ENCODE results near the gene FIBCD1.

FIBCD1 gene

GRCh38 chr9:130882696-130883225, 56.3 kb downstream of the FIBCD1 start:
- DNase-seq (ENCODE audit: low spot score): no peak

DNA sequence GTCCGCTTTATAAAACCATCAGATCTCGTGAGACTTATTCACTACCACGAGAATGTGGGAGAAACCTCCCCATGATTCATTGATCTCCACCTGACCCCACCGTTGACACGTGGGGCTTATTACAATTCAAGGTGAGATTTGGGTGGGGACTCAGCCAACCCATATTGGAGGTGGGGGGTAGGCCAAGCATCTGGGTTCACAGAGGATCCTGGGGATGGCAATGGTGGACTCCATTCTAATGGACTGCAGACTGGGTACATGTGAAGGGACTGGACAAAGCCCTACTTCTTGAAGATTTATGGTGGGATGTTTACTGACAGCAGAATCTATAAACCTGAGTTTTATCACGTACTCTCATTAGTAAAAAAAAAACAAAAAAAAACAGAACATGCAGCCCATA, 57.5 kb downstream of the FIBCD1 start:
- DNase-seq (ENCODE audit: low spot score): no peak

DNA sequence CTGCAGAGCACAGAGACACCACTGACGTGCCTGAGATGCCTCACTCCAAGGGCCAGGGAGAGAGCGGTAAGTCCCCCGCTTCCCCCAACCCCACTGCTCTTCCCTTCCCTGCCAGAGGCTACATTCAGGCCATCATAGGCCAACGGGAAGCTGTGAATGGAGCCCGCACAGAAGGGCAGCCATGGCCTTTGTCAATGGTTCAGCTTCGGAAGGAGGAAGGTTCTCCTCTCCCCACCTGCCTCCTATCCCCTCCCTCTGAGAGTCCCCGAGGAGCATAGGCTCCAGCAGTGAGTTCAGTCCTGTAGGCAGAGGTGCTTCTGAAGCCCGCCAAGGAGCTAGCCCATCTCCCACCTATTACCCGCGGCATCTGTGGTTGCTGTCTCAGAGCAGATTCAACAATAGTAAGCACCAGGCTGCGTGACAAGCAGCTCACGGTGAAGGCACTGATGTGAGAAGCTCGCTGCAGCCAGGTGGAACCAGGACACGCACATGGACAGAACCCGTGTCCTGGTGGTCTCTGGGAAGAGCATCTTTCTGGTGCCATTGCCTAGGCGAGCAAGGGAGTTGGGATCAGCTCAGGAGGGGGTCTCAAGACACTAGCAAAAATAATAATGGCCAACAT, 58.3 kb downstream of the FIBCD1 start:
- no peak for DNase-seq (ENCODE audit: low spot score)

GRCh38 chr9:130879863-130880411, 59.1 kb downstream of the FIBCD1 start:
- DNase-seq (ENCODE audit: low spot score): no peak

- DNase-seq (ENCODE audit: low spot score): no peak
These were observed 60.8 kb downstream of the FIBCD1 start for GRCh38 chr9:130878295-130878694.

- DNase-seq (ENCODE audit: low spot score): no peak
These were observed 61.7 kb downstream of the FIBCD1 start for GRCh38 chr9:130877300-130877699.

GRCh38 chr9:130874783-130875182, 64.3 kb downstream of the FIBCD1 start:
- no peak for DNase-seq (ENCODE audit: low spot score)

DNA sequence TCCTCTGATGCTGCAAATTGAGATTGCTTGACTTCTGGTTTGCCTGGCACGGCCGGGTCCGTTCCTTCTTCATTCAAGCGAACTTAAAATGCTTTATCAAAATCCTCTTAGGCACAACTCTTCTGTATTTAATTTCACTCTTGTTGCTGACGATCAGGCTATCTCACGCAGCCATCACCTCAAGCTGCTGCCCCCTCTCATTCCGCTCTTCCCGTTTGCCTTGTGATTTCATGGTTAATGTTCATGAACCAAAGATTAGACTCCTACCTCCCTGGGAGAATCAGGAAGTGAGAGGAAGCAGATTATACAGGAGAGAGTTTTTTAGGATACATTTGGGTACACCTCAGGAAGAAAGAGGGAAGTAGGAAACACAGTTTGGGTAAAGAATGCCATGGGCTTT, 65.1 kb downstream of the FIBCD1 start:
- DNase-seq (ENCODE audit: low spot score): no peak

- DNase-seq (ENCODE audit: low spot score): no peak
These were observed 66.0 kb downstream of the FIBCD1 start for GRCh38 chr9:130872912-130873503.

DNA sequence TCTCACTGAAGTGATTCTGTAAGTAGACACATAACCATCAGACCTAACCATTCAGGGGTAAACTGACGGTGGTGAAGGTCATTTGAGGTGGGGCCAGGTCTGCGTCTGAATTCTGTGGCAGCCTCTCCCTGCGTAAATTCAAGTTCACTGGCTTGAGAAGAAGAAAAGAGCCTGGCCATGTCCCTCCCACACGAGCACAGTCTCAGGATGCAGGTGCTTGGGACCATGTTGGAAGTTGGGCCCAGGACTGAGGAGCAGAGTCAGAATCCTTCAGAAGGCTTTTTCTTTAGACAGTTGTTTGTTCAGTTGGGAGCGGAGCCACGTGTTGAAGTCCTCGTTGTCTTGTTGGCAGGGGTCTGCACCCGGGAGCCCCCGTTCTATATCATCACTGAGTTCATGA, 66.5 kb downstream of the FIBCD1 start:
- no peak for DNase-seq (ENCODE audit: low spot score)

DNA sequence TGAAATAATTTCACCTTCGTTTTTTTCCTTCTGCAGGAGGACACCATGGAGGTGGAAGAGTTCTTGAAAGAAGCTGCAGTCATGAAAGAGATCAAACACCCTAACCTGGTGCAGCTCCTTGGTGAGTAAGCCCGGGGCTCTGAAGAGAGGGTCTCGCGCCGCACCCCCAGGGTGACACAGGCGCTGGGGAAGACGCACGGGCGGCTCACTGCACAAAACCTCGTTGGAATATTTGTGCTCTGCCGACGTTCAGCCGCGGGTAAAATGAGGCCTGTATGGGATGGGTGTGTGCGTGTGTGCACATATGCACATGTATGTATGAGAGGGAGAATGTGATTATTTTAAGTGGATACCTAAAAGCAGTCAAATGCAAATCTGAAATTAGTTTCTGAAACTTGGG, 67.0 kb downstream of the FIBCD1 start:
- no peak for DNase-seq (ENCODE audit: low spot score)

DNA sequence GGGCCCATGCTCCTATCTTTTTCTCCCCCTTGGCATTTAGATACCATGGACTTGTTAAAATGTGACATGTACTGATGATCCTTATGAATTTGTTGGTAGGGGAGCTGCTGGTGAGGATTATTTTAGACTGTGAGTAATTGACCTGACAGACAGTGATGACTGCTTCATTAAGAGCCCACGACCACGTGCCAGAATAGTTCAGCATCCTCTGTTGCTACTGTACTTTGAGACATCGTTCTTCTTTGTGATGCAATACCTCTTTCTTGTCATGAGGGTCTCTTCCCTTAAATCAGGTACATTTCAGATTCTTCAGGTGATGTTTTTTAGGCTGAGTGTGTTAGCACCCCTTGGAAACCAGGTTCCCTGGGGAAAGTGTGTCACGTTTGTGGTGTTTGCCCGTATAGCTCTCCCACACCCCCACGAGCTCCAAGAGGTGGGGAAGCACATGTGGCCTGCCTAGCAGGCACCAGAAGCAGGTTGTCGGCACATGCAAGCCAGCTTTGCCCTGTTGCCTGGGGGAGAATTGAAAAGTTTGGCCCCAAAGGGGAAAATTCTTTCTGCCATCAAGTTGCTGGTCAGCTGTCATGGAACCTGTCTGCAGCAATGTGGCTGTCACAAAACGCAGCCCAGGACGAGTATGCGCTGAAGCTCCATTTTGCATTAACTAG, 67.5 kb downstream of the FIBCD1 start:
- no peak for DNase-seq (ENCODE audit: low spot score)

DNA sequence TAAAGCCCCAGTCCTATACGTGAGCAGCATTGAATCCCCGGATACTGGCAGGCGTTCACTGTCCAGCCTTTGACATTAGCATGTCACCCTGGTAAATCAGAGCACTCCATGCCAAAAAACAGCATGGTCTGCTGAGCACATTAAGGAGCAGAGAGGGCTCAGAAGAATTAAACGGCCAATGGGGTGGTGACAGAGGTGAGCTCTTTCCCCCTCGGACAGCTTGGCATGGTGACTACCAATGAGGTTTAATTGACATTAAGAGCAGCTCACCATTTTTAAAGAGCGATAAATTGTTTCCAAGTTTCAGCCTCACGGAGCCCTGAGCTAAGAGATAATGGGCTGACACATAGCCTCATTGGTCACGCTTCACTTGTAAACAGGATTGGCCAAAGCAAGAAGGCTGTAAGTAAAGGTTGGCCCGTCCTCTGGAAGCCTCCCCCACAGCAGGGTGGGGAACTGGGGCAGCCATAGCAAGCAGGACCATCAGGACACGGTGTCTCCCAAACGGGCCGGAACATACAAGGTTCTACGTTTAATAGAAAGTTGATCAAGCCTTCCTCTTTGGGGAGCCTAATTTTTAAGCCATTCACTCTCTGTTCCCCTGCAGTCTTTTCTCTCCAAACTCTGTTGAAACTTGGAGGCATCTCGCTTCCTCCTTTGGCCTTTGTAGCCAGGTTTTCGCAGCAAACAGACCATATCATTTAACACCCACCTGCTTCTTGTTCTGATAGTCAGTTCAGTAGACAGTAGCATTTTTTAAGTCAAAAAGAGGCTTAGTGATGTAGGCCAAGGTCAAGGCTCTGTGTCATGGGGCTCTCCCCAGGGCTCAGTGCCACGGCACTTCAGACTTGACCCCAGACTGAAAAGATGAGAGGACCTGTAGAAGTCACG, 68.3 kb downstream of the FIBCD1 start:
- DNase-seq (ENCODE audit: low spot score): no peak

GRCh38 chr9:130869250-130869649, 69.8 kb downstream of the FIBCD1 start:
- DNase-seq (ENCODE audit: low spot score): no peak

DNA sequence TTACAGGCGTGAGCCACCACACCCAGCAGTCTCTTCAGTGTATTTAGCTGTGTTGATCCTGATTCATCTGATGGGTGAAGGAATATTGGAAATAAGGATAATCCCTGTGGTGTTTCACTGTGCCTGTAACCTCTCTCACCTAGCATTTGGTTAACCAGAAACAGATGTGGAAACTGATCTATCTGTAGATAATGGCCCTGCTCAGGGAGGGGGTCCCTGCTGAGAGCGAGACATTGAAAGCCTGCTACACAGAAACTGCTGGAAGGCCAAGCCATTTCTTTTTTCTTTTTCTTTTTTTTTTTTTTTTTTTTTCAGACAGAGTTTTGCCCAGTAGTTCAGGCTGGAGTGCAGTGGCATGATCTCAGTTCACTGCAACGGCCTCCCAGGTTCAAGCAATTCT, 70.8 kb downstream of the FIBCD1 start:
- DNase-seq (ENCODE audit: low spot score): peak; percentile 87

DNA sequence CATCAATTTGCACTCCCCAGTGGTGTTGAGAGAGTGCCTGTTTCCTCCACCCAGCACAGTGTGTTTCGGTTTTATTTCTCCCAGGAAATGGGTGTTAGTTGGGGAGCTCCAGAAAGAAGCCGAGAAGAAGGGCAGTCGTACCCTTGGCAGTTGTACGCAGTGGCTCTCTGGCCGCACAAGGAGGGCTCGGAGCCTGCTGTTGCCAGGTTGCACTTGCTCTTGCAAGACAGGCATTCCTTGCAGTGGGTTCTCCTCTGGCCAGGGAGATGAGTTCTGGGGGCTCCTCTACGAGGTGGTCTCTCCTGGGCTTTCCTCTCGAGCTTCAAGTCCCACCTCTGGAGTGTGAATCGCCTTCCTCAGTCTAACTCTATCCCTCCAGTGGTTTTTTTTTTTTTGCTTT, 71.5 kb downstream of the FIBCD1 start:
- DNase-seq (ENCODE audit: low spot score): no peak

DNA sequence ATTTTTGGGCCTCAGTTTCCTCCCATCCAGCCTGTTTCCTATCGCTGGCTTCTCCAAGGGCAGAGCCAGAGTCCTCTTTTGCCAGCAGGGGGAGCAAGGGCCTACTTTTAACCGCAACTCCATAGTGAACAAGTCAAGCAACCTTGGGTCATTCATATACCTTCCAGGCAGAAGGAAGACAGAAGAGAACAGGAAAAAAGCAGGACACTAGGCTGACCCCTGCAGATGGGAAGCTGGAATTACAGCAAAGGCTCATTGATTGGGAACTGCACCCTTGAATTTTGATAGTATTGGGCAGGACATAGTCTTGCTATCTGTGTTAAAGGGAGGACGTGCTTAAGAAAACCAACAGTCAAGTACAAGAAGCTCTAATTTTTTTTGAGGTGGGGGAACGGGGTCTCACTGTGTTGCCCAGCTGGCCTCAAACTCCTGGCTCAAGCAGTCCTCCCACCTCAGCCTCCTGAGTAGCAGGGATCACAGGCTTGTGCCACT, 72.5 kb downstream of the FIBCD1 start:
- peak; percentile 92 for DNase-seq (ENCODE audit: low spot score)

DNA sequence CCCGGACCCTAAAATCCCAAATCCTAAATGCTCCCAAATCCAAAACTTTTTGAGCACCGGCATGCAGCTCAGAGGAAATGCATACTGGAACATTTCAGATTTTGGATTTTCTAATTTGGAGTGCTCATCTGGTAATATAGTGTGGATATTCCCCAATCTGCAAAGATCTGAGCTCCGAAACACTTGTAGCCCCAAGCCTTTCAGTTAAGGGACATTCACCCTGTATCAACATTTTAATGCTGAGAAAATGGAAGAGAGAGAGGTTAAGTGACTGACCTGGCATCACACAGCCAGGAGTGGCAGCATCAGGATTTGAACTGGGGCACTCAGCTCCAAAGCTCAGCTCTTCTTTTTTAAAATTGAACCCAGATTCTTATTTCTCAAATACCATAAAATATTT, 73.1 kb downstream of the FIBCD1 start:
- no peak for DNase-seq (ENCODE audit: low spot score)

GRCh38 chr9:130864541-130864940, 74.5 kb downstream of the FIBCD1 start:
- DNase-seq (ENCODE audit: low spot score): no peak

- no peak for DNase-seq (ENCODE audit: low spot score)
These were observed 76.3 kb downstream of the FIBCD1 start for GRCh38 chr9:130862747-130863146.

- no peak for DNase-seq (ENCODE audit: low spot score)
These were observed 76.8 kb downstream of the FIBCD1 start for GRCh38 chr9:130862217-130862616.
